ENCODE data around the gene RBM5. TPM values are rescaled to one million over a fixed set of nuclear protein-coding genes. Genes with fewer than 3 reads are reported as not detected.

RBM5 gene
- total RNA-seq, 1 donor from 2014 or later = 153 TPM

GRCh38 chr3:50112462-50112861 lies 23.7 kb downstream of the RBM5 start:
- Histone ChIP-seq H3K36me3 (peaks cover 100% of the 10 kb centered on the region), H3K4me1 (no peaks in the 10 kb centered on the region), H3K9me3 (no peaks in the 10 kb centered on the region), H3K27me3 (ENCODE audit: low read depth) (no peaks in the 10 kb centered on the region), H3K27ac (no peak overlapping the region), H3K4me3 (no peak overlapping the region)
- DNase-seq = no peak
- intact Hi-C loops (cut with DNase I) = no loop called here
- peak in 1 of 2 donors; percentile 18 for ATAC-seq
- TF ChIP-seq, protein P1, sequence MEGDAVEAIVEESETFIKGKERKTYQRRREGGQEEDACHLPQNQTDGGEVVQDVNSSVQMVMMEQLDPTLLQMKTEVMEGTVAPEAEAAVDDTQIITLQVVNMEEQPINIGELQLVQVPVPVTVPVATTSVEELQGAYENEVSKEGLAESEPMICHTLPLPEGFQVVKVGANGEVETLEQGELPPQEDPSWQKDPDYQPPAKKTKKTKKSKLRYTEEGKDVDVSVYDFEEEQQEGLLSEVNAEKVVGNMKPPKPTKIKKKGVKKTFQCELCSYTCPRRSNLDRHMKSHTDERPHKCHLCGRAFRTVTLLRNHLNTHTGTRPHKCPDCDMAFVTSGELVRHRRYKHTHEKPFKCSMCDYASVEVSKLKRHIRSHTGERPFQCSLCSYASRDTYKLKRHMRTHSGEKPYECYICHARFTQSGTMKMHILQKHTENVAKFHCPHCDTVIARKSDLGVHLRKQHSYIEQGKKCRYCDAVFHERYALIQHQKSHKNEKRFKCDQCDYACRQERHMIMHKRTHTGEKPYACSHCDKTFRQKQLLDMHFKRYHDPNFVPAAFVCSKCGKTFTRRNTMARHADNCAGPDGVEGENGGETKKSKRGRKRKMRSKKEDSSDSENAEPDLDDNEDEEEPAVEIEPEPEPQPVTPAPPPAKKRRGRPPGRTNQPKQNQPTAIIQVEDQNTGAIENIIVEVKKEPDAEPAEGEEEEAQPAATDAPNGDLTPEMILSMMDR (IDR thresholded peaks at IDR 0.05) = no peak

DNA sequence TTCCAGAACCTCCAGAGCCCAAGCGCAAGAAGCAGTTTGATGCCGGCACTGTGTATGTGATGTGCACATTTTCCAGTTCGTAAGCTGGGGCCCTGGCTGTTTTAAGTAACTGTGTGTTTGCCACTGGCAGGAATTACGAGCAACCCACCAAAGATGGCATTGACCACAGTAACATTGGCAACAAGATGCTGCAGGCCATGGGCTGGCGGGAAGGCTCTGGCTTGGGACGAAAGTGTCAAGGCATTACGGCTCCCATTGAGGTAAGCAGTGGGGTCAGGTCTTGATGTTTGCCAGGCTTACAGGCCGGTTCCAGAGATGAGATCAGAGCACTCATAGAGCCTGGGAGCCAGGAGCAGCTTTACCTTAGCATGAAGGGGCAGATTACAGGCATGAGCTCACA lies 28.4 kb downstream of the RBM5 start:
- H3K36me3 ChIP-seq = peaks cover 93% of the 10 kb centered on the region
- no peak for DNase-seq

GRCh38 chr3:50118237-50118636 lies 29.5 kb downstream of the RBM5 start:
- DNase-seq (no peak), ATAC-seq (no peak)
- no peaks in the 10 kb centered on the region for H3K9me3 ChIP-seq
- no peak overlapping the region for H3K4me3 ChIP-seq
- peaks cover 5% of the 10 kb centered on the region for H3K4me1 ChIP-seq
- no peaks in the 10 kb centered on the region for H3K27me3 ChIP-seq (ENCODE audit: low read depth)
- intact Hi-C loops (cut with DNase I) = no loop called here
- H3K27ac ChIP-seq = no peak overlapping the region
- H3K36me3 ChIP-seq = peaks cover 82% of the 10 kb centered on the region
- TF ChIP-seq, protein P1 (IDR thresholded peaks at IDR 0.05) = no peak

More for the DNA sequence above, 28.4 kb downstream of the RBM5 start:
- TF ChIP-seq, protein P1 (IDR thresholded peaks at IDR 0.05) = no peak
- Histone ChIP-seq H3K4me3 (no peak overlapping the region), H3K27me3 (ENCODE audit: low read depth) (no peaks in the 10 kb centered on the region), H3K4me1 (peaks cover 5% of the 10 kb centered on the region), H3K27ac (no peak overlapping the region), H3K9me3 (no peaks in the 10 kb centered on the region)
- ATAC-seq = no peak
- intact Hi-C loops (cut with DNase I) = no loop called here

GRCh38 chr3:50119786-50120185 lies 31.1 kb downstream of the RBM5 start:
- no peak overlapping the region for H3K27ac ChIP-seq
- H3K4me1 ChIP-seq = peaks cover 19% of the 10 kb centered on the region
- TF ChIP-seq, protein P1 (IDR thresholded peaks at IDR 0.05) = no peak
- no peak overlapping the region for H3K4me3 ChIP-seq
- H3K27me3 ChIP-seq (ENCODE audit: low read depth) = no peaks in the 10 kb centered on the region
- H3K9me3 ChIP-seq = no peaks in the 10 kb centered on the region
- intact Hi-C loops (cut with DNase I) = no loop called here
- ATAC-seq (no peak), DNase-seq (peak; percentile 31)
- peaks cover 66% of the 10 kb centered on the region for H3K36me3 ChIP-seq

- H3K27ac ChIP-seq = no peak overlapping the region
- ATAC-seq (no peak), DNase-seq (peak; percentile 31)
- H3K36me3 ChIP-seq = peaks cover 59% of the 10 kb centered on the region
- no peaks in the 10 kb centered on the region for H3K27me3 ChIP-seq (ENCODE audit: low read depth)
- TF ChIP-seq, protein P1 (IDR thresholded peaks at IDR 0.05) = no peak
- H3K9me3 ChIP-seq = no peaks in the 10 kb centered on the region
- intact Hi-C loops (cut with DNase I) = no loop called here
- H3K4me1 ChIP-seq = peaks cover 21% of the 10 kb centered on the region
- no peak overlapping the region for H3K4me3 ChIP-seq
Measured at GRCh38 chr3:50120364-50121071, 31.8 kb downstream of the RBM5 start.
